ENCODE measurements around the gene PGC. TPM values are rescaled to one million over a fixed set of nuclear protein-coding genes. Genes with fewer than 3 reads are reported as not detected.
A peak's percentile ranks its signal among the peaks of the same experiment; 100 is the strongest.

Gene PGC
- total RNA-seq, 1 experiment from 2014 or later, result not detected

- Histone ChIP-seq H4K91ac (ENCODE audit: insufficient read length, low read depth, low read length) (no peak overlapping the region), H3K9ac (ENCODE audit: extremely low read depth, insufficient read length, low read length) (no peak overlapping the region), H2BK5ac (ENCODE audit: insufficient read length, low read length) (no peak overlapping the region), H3K79me1 (ENCODE audit: insufficient read depth, low read depth, low read length, poor library complexity, severe bottlenecking) (no peaks in the 10 kb centered on the region), H2BK120ac (ENCODE audit: low read depth, low read length, poor library complexity, severe bottlenecking) (no peak overlapping the region), H4K8ac (replicated peaks; ENCODE audit: insufficient read length, low read depth, low read length) (no peak overlapping the region), H3T11ph (ENCODE audit: low read length) (no peak overlapping the region), H3K14ac (ENCODE audit: insufficient read depth, low read length) (no peak overlapping the region), H2BK15ac (ENCODE audit: low read depth, low read length) (no peak overlapping the region), H2BK12ac (ENCODE audit: insufficient read length, low read depth, low read length) (no peak overlapping the region), H2AK5ac (ENCODE audit: insufficient read length, low read length) (no peak overlapping the region), H3K18ac (ENCODE audit: insufficient read length, low read depth, low read length) (no peak overlapping the region), H3K4me1 (ENCODE audit: insufficient read depth, low read length) (no peaks in the 10 kb centered on the region), H3K23ac (ENCODE audit: insufficient read length, low read depth, low read length) (no peak overlapping the region), H3K79me2 (ENCODE audit: insufficient read depth, low read length) (no peaks in the 10 kb centered on the region), H2AFZ (ENCODE audit: low read length) (no peak overlapping the region), H3K27me3 (ENCODE audit: insufficient read depth, low read length) (no peaks in the 10 kb centered on the region), H3K23me2 (ENCODE audit: insufficient read length, low read depth, low read length, poor library complexity, severe bottlenecking) (no peaks in the 10 kb centered on the region), H3K27ac (ENCODE audit: insufficient read length, low read depth, low read length) (no peak overlapping the region), H3K4me2 (ENCODE audit: insufficient read depth, insufficient read length, low read length) (no peak overlapping the region), H4K5ac (ENCODE audit: insufficient read length, low read depth, low read length) (no peak overlapping the region), H2BK20ac (ENCODE audit: low read depth, low read length, poor library complexity, severe bottlenecking) (no peak overlapping the region), H3K9me3 (ENCODE audit: control insufficient read depth, low read depth, low read length) (no peaks in the 10 kb centered on the region), H4K20me1 (ENCODE audit: control insufficient read depth, insufficient read depth, insufficient read length) (peaks cover 4% of the 10 kb centered on the region), H3K56ac (ENCODE audit: insufficient read length, low read depth, low read length) (no peak overlapping the region), H3K4ac (ENCODE audit: low read depth, low read length) (no peak overlapping the region)
- Mint-ChIP-seq H3K9me3 (no peaks in the 10 kb centered on the region; a peak in 1 of 5 replicates), H3K27me3 (ENCODE audit: low read depth) (peaks cover 6% of the 10 kb centered on the region), H3K27ac (peak overlapping the region in 1 of 3 experiments; percentile 80; a peak in 3 of 7 replicates), H3K4me1 (peaks cover 18% of the 10 kb centered on the region in 2 experiments; a peak in 3 of 4 replicates), H3K36me3 (ENCODE audit: insufficient read depth in 1 of 3, low read depth in 3 of 3) (no peaks in the 10 kb centered on the region; a peak in 1 of 7 replicates), H3K4me3 (no peak overlapping the region)
- TF ChIP-seq CTCF (conservative IDR thresholded peaks at IDR 0.05), result no peak
- no CpG with 5 or more reads among the region's 6 CpGs for WGBS (ENCODE audit: extremely low coverage, insufficient read length, low lambda C conversion rate)
- no peak for DNase-seq
Measured at GRCh38 chr6:41694815-41695526, 52.2 kb downstream of the PGC start.

Data from H9 (cell line).